Endothelial cell of umbilical vein (primary cell): ENCODE data around the gene KIAA0825. TPM values are rescaled to one million over a fixed set of nuclear protein-coding genes. Genes with fewer than 3 reads are reported as not detected.

Experiments used
- BruUV-seq: library from RNA; stranded (reverse); fragments of 400-500 nt; replicated peaks from 2 replicates; lab custom pipeline; 2021; lab: Mats Ljungman, UMichigan
- CTCF ChIA-PET: fragments of 300-600, 350-600 bp; sonication (Branson Sonifier 250); formaldehyde crosslinking; loops from one replicate; lab custom pipeline; 2021; ENCODE audit warnings: antibody characterized with exemption, inconsistent platforms; lab: Charles Lee
- POLR2A ChIA-PET: fragments of 300-600, 350-600 bp; sonication (Branson Sonifier 250); formaldehyde crosslinking; loops from one replicate; lab custom pipeline; 2021; ENCODE audit warnings: antibody characterized with exemption, inconsistent platforms; lab: Charles Lee
- DNase-seq: peaks from one replicate; pipeline ENCODE4 v3.0.0-alpha.2; 2011; ENCODE audit warnings: low read depth, low spot score
- FAIRE-seq: peaks from 2 replicates; lab custom pipeline; 2011; peaks lifted over from hg19 to GRCh38; lab: Jason Lieb, UNC
- H2AFZ ChIP-seq: 2 replicates; pipeline ENCODE4 v1.6.0; 2012; ENCODE audit warnings: low read depth, low read length, control low read depth, inconsistent platforms
- H3K27ac ChIP-seq: 2 replicates; pipeline ENCODE4 v1.5.1; 2011; ENCODE audit warnings: low read depth, mild to moderate bottlenecking, control low read depth, low read length, moderate library complexity; ENCODE audit not compliant: insufficient read depth
- H3K27me3 ChIP-seq, 2 experiments: 2 replicates each; pipeline versions ENCODE4 v1.6.0 to v1.6.1; 2011; ENCODE audit warnings: low read length in 2 of 2, mixed read lengths in 1 of 2; ENCODE audit not compliant: control insufficient read depth in 2 of 2, insufficient read depth in 2 of 2
- H3K36me3 ChIP-seq, 2 experiments: 2 replicates in 1 of 2; 3 replicates in 1 of 2; pipeline ENCODE4 v1.5.1; 2011; ENCODE audit warnings: low read length in 2 of 2, mild to moderate bottlenecking in 1 of 2, moderate library complexity in 1 of 2; ENCODE audit not compliant: control insufficient read depth in 2 of 2, insufficient read depth in 2 of 2; ENCODE audit errors: extremely low read depth in 1 of 2
- H3K4me1 ChIP-seq: 3 replicates; pipeline ENCODE4 v1.5.1; 2011; ENCODE audit warnings: mild to moderate bottlenecking, low read length; ENCODE audit not compliant: control insufficient read depth, insufficient read depth; ENCODE audit errors: extremely low read depth
- H3K4me2 ChIP-seq: 2 replicates; pipeline ENCODE4 v1.6.1; 2011; ENCODE audit warnings: low read length, control low read depth, mixed read lengths; ENCODE audit not compliant: insufficient read depth
- H3K4me3 ChIP-seq, 3 experiments: fragments of 200-600 bp in 1 of 3; sonication (generic), shearing (Covaris generic) in 1 of 3; replicated peaks in 1 of 3; 2 replicates each; pipeline ENCODE4 v1.5.1; 2011 to 2016; ENCODE audit warnings: control low read depth in 3 of 3, low read length in 3 of 3, mild to moderate bottlenecking in 2 of 3, inconsistent platforms in 1 of 3, low read depth in 1 of 3, moderate library complexity in 1 of 3; ENCODE audit not compliant: insufficient read depth in 1 of 3
- H3K79me2 ChIP-seq: 2 replicates; pipeline ENCODE4 v1.6.0; 2012; ENCODE audit warnings: low read length, inconsistent platforms; ENCODE audit not compliant: control insufficient read depth, insufficient read depth
- H3K9ac ChIP-seq: replicated peaks from 2 replicates; pipeline ENCODE3; 2011; ENCODE audit warnings: low read length, control low read depth; ENCODE audit not compliant: insufficient read depth; ENCODE audit errors: extremely low read depth
- H3K9me1 ChIP-seq: replicated peaks from 3 replicates; pipeline ENCODE4 v1.6.0; 2011; ENCODE audit warnings: mild to moderate bottlenecking, low read length; ENCODE audit not compliant: control insufficient read depth, insufficient read depth; ENCODE audit errors: extremely low read depth
- H3K9me3 ChIP-seq: replicated peaks from 2 replicates; pipeline ENCODE4 v1.5.1; 2012; ENCODE audit warnings: low read length, inconsistent platforms; ENCODE audit not compliant: control insufficient read depth, insufficient read depth
- H4K20me1 ChIP-seq: replicated peaks from 2 replicates; pipeline ENCODE3; 2011; ENCODE audit warnings: mild to moderate bottlenecking, low read length; ENCODE audit not compliant: control insufficient read depth, insufficient read depth; ENCODE audit errors: extremely low read depth
- CTCF ChIP-seq, 2 donors: IDR thresholded peaks; 1 replicate in 1 of 2; 2 replicates in 1 of 2; pipeline ENCODE4 v1.5.1; 2011; ENCODE audit warnings: low read length in 2 of 2, mild to moderate bottlenecking in 2 of 2, moderate library complexity in 2 of 2, control low read depth in 1 of 2, inconsistent platforms in 1 of 2, low read depth in 1 of 2; ENCODE audit not compliant: insufficient read depth in 1 of 2; ENCODE audit errors: extremely low read depth in 1 of 2
- EZH2 ChIP-seq: IDR thresholded peaks from 2 replicates; pipeline ENCODE4 v1.6.1; 2012; ENCODE audit warnings: borderline replicate concordance, low read depth, mild to moderate bottlenecking, moderate library complexity, low read length, inconsistent platforms; ENCODE audit not compliant: severe bottlenecking
- FOS ChIP-seq: IDR thresholded peaks from 2 replicates; pipeline ENCODE4 v1.6.1; 2011; ENCODE audit warnings: mild to moderate bottlenecking, low read length, moderate library complexity, borderline replicate concordance; ENCODE audit not compliant: insufficient read depth
- JUN ChIP-seq: IDR thresholded peaks from 2 replicates; pipeline ENCODE4 v1.6.1; 2011; ENCODE audit warnings: borderline replicate concordance, low read depth; ENCODE audit not compliant: insufficient read length, insufficient read depth
- MAX ChIP-seq: IDR thresholded peaks from 2 replicates; pipeline ENCODE4 v1.6.1; 2011; ENCODE audit not compliant: insufficient read depth, insufficient read length
- MYC ChIP-seq: IDR thresholded peaks from one replicate; pipeline ENCODE4 v1.6.1; 2011; ENCODE audit warnings: mild to moderate bottlenecking, low read depth, low read length
- POLR2A ChIP-seq: IDR thresholded peaks from 2 replicates; pipeline ENCODE4 v1.6.1; 2012; ENCODE audit warnings: low read depth, mild to moderate bottlenecking, control low read depth, low read length
- POLR2AphosphoS5 ChIP-seq: IDR thresholded peaks from 2 replicates; pipeline ENCODE4 v1.6.1; 2012; ENCODE audit warnings: low read depth, mild to moderate bottlenecking, control low read depth, low read length, moderate library complexity; ENCODE audit not compliant: insufficient read depth
- dilution Hi-C: fragments of 300-500 bp; cut with MboI; formaldehyde crosslinking; loops from one replicate; pipeline ENCODE4 v1.15.0; 2019; ENCODE audit warnings: low sequenced_read_pairs; ENCODE audit not compliant: extremely low pct_ligation_motif_present
- intact Hi-C: fragments of 100-400 bp; cut with micrococcal nuclease; formaldehyde crosslinking; loops from one replicate; pipeline ENCODE4 v1.10.0; 2022
- polyA plus RNA-seq, 4 experiments: library from polyadenylated mRNA; depleted of rRNA in 3 of 4; stranded (reverse) in 3 of 4; unstranded in 1 of 4; fragments of >200 nt; gene quantifications; 2 replicates each; pipeline versions ENCODE4 v1.2.1 to v1.2.3, GENCODE V29; 2011 to 2012; ENCODE audit warnings: missing spikeins in 1 of 4
- total RNA-seq: library from RNA; stranded (reverse); gene quantifications from 2 replicates; pipeline ENCODE4 v1.2.3, GENCODE V29; 2021

The KIAA0825 gene
- total and polyA plus RNA-seq, 2 donors (not counting 3 experiments of a cell fraction or from before 2014, with no cell fraction given), result 0.15 to 1.1 TPM

GRCh38 chr5:94540856-94541494, 77.4 kb downstream of the KIAA0825 start:
- Histone ChIP-seq H2AFZ (no peak overlapping the region), H3K9ac (no peak overlapping the region), H3K27ac (no peak overlapping the region), H3K4me1 (no peaks in the 10 kb centered on the region), H4K20me1 (no peaks in the 10 kb centered on the region), H3K9me3 (no peaks in the 10 kb centered on the region), H3K9me1 (no peaks in the 10 kb centered on the region), H3K36me3 (no peaks in the 10 kb centered on the region), H3K4me2 (no peak overlapping the region), H3K4me3 (no peak overlapping the region), H3K27me3 (no peaks in the 10 kb centered on the region), H3K79me2 (no peaks in the 10 kb centered on the region)
- dilution Hi-C loops (no loop called here), intact Hi-C loops (no loop called here)
- FAIRE-seq (no peak), DNase-seq (no peak)
- CTCF ChIA-PET, result no interaction called here
- TF ChIP-seq EZH2 (no peak), FOS (no peak), MYC (no peak), CTCF (IDR thresholded peaks at IDR 0.05; ENCODE audit: extremely low read depth in 1 of 2, insufficient read depth in 1 of 2, low read depth in 1 of 2, low read length in 2 of 2) (no peak)
- no TSS peak for BruUV-seq
- POLR2A ChIA-PET, result no interaction called here

GRCh38 chr5:94538260-94538659, 80.1 kb downstream of the KIAA0825 start:
- no peaks in the 10 kb centered on the region for H4K20me1 ChIP-seq
- POLR2A ChIA-PET, result no interaction called here
- no peak overlapping the region for H3K4me3 ChIP-seq
- DNase-seq, result no peak
- H3K79me2 ChIP-seq, result no peaks in the 10 kb centered on the region
- no TSS peak for BruUV-seq
- H3K9me3 ChIP-seq, result no peaks in the 10 kb centered on the region
- H3K4me1 ChIP-seq, result no peaks in the 10 kb centered on the region
- dilution Hi-C loops, result no loop called here
- no peaks in the 10 kb centered on the region for H3K36me3 ChIP-seq
- no peak for FAIRE-seq
- no peaks in the 10 kb centered on the region for H3K9me1 ChIP-seq
- intact Hi-C loops, result no loop called here
- H3K27ac ChIP-seq, result no peak overlapping the region
- H3K27me3 ChIP-seq, result no peaks in the 10 kb centered on the region
- TF ChIP-seq POLR2AphosphoS5, result no peak
- no peak for TF ChIP-seq JUN
- no peak for TF ChIP-seq MAX
- TF ChIP-seq EZH2, result no peak
- TF ChIP-seq POLR2A, result no peak
- TF ChIP-seq MYC, result no peak
- no peak overlapping the region for H3K4me2 ChIP-seq
- H3K9ac ChIP-seq, result no peak overlapping the region
- CTCF ChIA-PET, result interaction anchor here (0.9 to 1.3 kb wide), 4 partner anchors 8 to 199 kb away, joined by 3 to 5 read pairs (median 4); no protein-coding TSS in a partner anchor
- no peak overlapping the region for H2AFZ ChIP-seq
